GM19239 (cell line): Measurements from ENCODE around the gene FABP1.

Source experiments
- DNase-seq: peaks from one replicate; pipeline ENCODE4 v3.0.0; 2011; ENCODE audit warnings: low spot score; ENCODE audit not compliant: insufficient read length
- FAIRE-seq: peaks from 2 replicates; lab custom pipeline; 2011; peaks lifted over from hg19 to GRCh38; lab: Jason Lieb, UNC

Gene FABP1

DNA sequence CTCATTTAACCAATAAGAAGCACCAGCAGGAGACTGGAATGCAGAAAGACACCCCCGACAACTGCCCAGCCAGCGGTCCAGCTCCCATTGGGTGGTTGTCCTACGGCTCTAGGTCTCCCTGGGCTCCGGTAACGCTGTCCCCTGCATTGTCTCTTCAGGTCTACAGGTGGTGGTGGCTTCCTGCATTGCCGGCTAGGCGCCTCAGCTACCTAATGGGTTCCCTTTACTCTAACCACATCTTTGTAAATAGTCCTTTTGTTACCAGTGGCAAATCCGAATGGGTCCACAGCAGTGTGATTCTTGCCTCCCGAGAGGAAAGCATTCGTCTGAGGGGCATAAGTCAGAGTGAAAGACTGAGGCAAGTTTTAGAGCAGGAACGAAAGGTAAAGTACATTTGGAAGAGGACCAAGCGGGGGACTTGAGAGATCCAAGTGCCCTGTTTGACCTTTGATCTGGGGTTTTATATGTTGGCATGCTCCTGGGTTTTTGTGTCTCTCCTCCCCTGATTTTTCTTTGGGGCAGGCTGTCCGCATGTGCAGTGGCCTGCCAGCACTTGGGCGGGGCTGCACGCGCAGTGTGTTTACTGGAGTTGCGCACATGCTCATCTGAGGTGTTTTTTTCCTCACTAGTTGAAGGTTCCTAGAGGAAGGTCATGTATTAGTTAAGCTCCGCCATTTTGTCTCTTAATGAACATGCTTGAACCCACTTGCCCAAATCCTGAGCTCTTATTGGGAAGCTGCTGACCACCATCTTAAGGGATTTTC lies 11.0 kb downstream of the FABP1 start:
- FAIRE-seq (no peak), DNase-seq (no peak)

DNA sequence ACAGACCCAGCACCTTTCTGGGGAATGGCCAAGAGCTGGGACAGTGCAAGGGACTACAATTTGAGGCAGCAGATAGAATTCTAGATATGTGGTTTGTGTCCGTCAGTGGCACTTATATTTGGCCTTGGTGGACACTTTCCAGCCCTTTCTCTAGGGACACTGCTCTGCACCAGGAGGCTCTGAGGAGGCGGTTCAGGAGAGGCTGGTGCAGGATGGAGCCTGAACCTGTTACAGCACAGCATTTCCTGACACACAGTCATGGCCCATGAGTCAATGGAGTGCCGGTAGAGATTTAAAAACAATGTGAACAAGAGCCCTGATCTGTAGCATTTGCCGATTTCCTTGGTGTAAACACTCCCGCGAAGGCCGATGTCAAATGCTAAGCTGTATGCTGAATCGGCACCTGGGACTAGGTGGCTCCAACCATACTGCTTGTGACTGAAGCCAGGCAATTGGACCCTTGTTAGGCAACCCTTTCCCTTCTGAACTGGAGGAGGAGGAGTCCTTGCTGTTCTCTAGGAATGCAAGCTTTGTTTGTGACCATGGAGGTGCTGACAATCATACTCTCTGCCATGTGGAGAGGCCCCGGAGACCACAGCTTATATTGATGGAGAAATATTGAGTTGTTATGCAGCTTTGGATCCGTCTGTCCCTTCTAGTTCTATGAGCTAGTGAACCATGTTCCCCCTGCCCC lies 11.9 kb downstream of the FABP1 start:
- DNase-seq (no peak), FAIRE-seq (no peak)

DNA sequence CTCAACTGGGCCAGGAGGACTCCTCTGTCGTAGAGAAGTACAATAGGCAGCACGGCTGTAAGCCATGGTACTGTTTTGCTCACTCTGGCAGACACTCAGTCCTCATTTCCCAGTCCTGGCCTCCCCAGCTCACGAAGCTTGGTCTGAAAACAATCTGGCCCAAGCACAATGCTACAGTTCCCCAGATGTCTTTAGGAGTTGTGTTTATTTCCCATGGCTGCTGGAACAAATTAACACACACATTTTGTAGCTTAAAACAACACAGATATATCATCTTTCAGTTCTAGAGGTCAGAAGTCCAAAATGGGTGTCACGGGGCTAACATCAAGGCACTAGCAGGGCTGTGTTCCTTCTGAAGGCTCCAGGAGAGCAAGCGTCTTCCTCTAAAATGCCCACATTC lies 13.0 kb downstream of the FABP1 start:
- no peak for FAIRE-seq
- no peak for DNase-seq

DNA sequence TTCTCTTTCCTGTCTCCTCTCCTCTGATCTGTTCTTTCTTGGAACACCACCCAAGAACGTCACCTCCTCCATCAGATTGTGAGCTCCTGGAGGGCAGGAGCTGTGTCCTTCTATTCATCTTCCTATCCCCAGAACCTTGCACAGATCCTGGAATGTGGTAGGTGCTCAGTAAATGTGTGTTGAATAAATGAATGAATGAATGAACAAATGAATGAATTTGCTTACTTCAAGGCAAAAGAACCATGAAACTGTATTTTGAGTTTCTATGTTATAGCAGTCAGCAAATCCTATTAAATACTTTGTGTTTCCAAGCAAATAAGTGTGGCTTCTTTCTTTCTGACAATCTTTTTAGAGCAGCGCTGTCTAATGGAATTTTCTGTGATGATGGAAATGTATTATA lies 14.8 kb downstream of the FABP1 start:
- DNase-seq (no peak), FAIRE-seq (no peak)

DNA sequence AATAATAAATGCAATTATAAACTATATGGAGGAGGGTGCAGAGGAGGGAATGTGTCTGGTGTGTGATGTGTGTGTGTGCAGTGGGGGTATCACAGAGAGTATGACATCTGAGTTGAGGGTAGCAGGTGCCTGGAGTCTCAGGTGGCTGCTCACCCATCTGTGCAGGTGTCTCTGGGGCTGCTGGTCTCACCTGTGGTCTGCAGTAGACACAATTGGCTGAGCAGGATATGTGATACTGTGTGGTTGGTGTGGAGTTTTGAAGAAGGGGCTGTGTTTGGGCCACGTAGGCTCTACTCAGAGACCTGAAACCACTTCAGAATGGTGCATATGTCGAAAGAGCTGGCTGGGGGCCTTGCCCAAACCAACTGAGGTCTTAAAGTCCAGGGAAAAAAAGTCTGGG lies 17.0 kb downstream of the FABP1 start:
- DNase-seq, result no peak
- FAIRE-seq, result no peak

DNA sequence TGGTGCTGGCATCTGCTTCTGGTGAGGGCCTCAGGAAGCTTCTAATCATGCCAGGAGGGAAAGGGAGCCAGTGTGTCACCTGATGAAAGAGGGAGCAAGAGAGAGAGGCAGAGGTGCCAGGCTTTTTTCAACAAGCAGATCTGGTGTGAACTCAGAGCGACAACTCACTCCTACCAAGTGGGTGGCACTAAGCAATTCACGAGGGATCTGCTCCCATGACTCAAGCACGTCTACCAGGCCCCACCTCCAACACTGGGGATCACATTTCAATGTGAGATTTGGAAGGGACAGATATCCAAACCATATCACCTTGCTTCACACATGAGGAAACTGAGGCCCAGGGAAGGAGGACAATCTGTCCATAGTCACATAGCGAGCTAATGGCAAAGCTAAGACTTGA lies 19.1 kb downstream of the FABP1 start:
- FAIRE-seq, result no peak

DNA sequence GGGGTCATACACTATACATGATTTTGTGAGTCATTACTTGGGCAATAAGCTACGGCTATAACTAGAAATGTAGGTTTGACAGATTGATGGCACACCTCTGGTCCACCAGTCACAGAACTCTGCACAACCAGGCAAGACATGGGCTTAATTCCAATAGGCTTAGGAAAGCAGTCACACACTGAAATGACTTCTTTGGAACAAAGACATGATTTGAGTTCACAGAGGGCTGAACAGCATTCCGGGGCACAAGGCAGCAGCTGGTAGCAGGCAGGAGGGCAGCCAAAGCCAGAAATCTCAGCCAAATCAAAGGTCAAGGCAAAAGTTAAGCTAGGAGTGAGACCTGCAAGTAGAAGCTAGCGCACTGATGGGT lies 27.4 kb downstream of the FABP1 start:
- FAIRE-seq, result no peak
- DNase-seq, result no peak

More for the DNA sequence above, 19.1 kb downstream of the FABP1 start:
- no peak for DNase-seq

DNA sequence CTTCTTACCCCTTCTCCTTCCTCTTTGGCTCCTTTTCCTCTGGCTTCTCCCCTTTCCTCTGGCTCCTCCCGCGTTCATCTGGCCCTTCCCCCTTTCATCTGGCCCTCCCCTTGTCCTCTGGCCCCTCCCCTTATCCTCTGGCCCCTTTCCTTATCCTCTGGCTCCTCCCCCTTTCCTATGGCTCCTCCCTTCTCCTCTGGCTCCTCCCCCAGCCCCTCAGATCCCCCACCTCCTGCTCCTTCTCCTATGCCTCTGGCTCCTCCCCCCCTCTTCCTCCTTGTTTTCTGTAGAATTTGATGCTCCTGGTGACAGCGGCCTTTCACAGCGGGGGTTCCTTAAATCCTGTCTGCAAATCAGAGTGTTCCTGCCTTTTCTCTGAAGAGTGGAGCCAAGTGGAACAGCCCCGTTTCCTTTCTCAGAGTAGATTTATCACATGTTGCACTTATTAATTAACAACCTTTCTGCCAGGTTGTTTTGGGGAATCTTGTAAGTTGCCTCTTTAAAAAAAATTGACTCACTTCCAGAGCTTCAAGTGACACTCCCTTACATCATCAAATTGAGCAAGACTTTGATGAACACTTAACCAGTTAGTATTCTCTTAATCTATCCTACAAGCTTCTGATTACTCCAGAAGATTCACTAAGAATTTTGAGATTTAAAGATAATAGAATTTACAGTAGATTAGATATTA lies 27.9 kb downstream of the FABP1 start:
- no peak for DNase-seq
- no peak for FAIRE-seq

DNA sequence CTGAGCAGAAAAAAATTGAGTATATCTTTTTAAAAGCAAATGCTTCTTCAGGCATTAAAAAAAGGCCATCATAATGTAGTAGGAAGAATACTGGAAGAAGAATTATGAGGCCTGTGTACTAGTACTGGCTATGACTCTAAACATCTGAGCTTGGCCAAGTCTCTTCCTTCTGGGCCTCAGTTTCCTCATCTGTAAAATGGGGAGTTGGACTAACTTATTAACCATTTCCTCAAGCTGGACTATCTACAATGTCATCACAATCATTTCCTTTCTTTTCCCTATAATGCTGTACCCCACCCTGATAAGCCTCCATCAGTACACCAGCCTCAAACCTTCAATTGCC lies 29.3 kb downstream of the FABP1 start:
- DNase-seq (no peak), FAIRE-seq (no peak)

DNA sequence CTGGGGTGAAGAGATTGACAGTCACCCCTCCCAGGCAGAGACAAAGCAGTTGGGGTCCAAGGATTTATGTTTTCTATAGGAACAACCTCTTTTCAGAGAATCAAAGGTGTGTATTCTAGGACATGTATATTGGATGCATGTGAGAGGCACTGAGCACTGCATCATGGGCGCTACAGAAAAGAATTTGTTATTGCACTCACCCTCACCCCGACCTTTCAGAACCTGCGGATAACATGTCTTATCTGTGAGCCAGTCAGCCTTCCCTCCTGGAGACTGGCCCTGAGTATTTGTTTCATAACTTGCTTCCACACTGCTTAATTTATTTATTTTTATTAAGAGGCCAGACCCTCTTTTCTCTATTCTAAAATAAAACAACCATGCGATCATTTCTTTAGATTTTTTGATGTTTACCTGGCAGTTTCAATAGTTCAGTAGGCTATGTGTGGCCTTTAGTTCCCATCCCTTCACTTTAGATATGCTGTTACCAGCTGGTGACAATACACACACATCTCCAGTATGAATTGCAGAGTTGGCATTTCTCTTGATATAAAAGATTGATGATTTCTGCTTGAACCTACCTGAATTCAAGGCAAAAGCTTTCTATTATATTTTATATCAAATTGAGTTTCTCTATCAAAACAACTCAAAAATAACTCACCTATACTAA lies 29.8 kb downstream of the FABP1 start:
- FAIRE-seq, result no peak
- no peak for DNase-seq

DNA sequence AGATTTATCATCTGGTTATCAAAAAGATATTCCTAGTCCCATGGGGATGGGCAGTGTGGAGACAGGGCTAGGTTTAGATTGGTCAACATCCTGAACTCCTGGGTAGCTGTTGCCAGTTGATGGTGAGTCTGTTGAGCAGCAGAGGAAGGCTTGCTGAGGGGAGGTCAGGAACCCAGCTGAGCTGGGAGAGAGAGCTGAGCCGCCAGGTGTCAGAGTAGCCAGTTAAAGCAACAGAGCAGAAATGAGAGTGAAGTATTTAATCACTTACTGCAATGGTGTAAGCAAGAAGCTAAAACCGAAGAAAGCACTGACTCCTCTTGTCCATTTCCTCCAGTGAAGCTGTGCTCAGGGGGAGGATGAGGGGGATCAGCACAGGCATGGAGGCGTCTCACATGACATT lies 30.7 kb downstream of the FABP1 start:
- DNase-seq (no peak), FAIRE-seq (no peak)

DNA sequence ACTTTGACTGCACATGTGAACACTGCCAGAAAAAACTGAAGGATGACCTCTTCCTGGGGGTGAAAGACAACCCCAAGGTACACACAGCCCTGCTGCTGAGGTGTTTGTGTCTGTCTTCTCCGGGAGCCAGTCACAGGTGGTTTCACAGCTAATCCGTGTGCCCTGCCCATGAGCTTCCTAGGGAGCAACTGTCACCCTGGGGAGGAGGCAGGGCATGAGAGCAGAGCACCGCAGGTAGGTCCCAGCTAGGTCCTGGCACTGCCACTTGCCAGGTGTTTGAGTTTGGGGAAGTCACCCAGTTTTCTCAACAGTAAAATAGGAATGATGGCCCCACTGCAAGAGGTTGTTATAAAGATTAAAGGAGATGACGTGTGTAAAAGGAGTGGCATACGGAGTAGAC lies 31.2 kb downstream of the FABP1 start:
- FAIRE-seq, result no peak

DNA sequence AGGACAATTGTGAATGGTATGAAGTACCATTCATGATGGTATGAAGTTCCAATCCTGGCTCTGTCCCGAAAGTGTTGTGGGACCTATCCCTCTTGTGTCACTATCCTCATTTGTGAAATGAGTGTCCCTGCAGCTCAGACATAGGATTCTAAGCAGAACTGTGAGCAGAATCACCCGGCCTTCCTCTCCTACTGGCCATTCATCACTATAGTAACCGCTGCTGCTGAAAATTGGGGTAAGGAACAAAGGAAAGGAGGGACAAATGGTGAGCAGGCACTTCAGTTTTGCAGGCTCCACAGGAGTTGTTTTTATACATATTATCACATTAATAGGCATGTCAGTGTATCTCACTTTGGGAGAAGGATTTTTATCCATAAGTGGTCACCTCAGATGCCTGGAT lies 32.8 kb downstream of the FABP1 start:
- FAIRE-seq (no peak), DNase-seq (no peak)

More for the DNA sequence above, 31.2 kb downstream of the FABP1 start:
- no peak for DNase-seq

DNA sequence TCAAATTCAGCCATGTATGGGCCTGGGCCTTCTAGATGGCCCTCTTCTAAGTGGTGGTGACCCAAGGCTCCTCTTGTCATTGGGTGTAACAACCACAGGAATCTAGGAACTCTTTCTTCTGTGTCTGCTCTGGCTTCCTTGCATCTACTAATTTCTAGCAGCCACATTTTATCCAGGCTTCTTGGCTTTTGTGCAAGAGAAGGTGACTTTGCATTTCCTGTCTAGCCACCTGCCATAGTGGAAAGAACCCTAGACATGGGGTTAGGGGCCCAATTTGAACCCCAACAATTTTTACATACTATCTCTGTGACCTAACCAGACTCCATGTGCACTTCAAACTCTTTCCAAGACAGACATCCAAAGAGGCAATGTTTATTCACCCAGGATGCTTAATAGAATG lies 35.1 kb downstream of the FABP1 start:
- FAIRE-seq (no peak), DNase-seq (no peak)

DNA sequence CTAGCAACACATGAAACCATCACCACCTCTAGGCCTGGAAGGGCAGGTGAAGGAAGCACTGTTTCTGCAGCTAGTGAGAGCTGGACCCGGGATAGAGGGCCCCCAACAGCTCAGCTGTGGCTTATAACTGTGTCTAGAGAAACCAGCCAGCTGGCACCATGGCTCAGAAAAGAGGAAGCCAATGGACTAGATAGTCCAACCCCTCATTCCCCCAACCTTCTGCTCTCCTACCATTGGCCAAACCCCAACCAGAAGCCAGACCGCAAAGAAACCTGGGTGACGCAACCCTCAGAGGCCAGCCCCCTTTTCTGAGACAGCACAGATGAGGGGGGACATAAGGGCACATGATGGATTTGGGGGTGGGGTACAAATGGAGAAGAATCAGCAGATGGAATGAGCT lies 35.9 kb downstream of the FABP1 start:
- DNase-seq, result no peak
- no peak for FAIRE-seq

DNA sequence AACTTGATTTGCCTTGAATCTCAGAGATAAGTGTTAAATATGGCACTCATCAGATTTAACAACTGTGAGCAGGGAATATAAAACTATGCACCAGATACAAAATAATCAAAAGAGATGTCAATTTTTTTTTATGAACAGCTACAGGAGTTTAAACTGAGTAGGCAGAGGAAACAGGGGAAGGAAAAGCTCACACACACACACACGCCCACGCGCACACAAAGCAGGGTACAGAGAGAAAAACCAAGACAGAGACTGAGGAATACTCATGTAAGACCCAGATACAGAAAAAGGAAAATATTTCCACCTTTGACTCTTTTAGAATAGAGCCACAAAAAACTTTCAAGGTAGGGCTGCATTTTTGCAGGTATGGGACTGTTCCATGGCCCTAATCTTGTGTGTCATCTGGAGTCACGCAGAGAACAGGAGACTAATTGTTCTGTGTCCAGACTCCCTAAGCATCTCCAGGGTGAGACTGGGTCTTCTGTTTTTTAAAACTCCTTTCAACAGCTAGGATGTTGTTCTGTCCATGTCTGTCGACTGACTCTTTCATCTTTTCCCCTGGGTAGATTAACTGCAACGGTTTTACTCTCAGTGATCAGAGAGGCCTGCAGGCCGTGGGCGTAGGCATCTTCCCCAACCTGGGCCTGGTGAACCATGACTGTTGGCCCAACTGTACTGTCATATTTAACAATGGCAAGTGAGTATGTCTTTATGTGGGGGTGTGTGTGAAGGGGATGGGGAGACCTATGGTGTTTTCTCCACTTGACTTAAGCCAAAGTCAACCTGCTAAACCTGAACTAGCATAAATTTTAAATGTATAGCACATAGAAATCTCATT lies 37.2 kb downstream of the FABP1 start:
- DNase-seq (no peak), FAIRE-seq (no peak)

DNA sequence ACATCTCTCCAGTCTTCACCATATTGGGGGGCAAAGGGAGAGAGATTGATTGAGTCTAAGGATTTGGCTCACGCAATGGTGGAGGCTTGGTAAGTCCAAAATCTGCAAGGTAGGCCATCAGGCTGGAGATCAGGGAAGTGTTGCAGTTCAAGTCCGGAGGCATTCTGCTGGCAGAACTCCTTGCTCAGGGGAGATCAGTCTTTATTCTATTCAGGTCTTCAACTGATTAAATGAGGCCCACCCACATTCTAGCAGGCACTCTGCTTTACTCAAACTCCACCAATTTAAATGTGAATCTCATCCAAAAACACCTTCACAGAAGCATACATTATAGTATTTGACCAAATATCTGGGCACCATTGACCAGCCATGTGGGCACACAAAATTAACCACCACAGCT lies 38.9 kb downstream of the FABP1 start:
- FAIRE-seq (no peak), DNase-seq (no peak)

DNA sequence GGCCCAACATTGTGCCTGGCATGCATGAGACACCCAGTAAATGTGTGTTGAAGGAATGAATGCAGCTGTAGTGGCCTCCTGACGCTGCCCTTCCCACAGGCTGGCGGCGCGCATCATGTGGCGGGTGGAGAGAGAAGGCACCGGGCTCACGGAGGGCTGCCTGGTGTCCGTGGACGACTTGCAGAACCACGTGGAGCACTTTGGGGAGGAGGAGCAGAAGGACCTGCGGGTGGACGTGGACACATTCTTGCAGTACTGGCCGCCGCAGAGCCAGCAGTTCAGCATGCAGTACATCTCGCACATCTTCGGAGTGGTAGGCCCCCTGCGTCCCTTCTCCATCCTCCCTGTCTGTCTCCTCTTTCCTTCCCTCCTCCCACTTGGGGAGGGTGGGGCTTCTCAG lies 40.1 kb downstream of the FABP1 start:
- DNase-seq (no peak), FAIRE-seq (no peak)

DNA sequence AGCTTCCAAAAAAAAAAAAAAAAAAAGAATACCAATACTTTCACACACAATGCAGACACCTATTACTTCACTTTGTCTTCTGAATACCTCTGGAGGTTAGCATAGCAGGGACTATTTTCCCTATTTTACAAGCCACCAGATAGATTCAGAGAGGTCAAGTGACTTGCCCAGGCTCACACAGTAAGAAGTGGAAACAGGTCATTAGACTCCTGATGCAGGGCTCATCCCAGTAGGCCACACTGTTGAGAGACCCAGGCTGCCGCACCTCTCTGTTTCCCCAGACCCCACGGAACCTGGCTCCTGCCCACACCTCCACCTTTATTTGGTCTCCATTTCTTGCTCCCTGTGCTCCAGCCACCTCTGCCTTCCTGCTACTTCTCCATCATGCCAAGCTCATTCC lies 40.8 kb downstream of the FABP1 start:
- DNase-seq (no peak), FAIRE-seq (no peak)

DNA sequence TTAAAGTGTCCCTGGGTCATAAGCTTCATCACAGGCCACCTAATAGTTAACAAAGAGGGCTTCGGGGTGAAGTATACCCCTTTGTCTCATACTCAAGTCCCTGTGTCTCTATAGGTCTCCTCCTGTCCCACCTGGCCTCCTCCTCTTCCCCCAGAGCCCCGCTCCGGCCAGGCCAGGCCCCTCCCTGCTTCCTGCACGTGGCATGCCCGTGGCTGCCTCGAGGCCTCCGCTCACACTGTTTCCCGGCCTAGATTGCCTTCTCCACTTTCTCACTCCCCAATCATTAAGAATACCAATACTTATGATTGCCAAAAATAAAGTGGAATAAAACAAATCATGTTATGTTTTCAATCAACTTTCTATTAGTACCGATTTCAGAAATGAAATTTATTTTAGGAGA lies 41.5 kb downstream of the FABP1 start:
- DNase-seq (no peak), FAIRE-seq (no peak)
